GM13976 (cell line): ENCODE measurements around the gene RGS6.

Experiments
- DNase-seq: peaks from one replicate; pipeline ENCODE4 v3.0.0; 2012; ENCODE audit warnings: low spot score
- in situ Hi-C: fragments of 300-500 bp; cut with MboI; formaldehyde crosslinking; loops from one replicate; pipeline ENCODE4 v1.12.0; 2022; ENCODE audit warnings: low sequenced_read_pairs, mixed read lengths, inconsistent platforms; ENCODE audit not compliant: unreplicated experiment
- TF ChIP-seq, protein P1 (sequence below): IDR thresholded peaks from 2 replicates; pipeline ENCODE4 v1.5.1; 2012; ENCODE audit warnings: borderline replicate concordance, mild to moderate bottlenecking; ENCODE audit not compliant: insufficient read depth; ENCODE audit errors: extremely low read depth, missing control alignments, control extremely low read depth

RGS6 gene

DNA sequence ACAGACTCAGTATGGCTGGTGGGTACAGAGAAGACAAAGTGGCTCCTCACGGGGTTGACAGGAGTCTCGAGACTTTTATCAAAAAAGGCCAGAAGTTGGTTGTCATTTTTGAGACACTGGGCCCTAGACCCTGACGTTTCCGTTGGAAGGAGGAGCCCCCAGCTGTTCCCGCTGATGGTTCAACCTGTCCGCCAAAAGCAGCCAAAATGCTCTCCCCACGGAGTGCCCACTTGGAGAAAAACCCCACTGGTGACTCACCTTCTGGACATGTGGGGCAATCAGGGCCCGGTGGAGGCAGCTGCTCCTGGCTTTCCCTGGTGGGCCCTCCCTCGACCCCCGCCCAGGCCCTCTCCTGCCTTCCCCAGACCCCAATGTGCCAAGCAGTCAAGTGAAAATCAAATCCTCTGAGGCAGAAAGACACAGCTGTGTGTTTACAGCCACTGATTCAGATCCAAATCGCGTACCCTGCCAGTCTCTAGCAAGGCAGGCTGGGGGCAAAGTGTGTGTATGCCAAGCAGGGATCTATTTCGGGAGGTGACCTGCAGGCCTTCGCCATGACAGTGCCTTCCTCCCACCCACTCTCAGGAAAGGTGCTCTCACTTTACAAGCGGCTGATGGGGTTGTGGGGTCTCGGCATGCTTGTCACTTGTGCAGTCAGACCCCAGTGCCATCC, 614.3 kb downstream of the RGS6 start:
- TF ChIP-seq, protein P1, sequence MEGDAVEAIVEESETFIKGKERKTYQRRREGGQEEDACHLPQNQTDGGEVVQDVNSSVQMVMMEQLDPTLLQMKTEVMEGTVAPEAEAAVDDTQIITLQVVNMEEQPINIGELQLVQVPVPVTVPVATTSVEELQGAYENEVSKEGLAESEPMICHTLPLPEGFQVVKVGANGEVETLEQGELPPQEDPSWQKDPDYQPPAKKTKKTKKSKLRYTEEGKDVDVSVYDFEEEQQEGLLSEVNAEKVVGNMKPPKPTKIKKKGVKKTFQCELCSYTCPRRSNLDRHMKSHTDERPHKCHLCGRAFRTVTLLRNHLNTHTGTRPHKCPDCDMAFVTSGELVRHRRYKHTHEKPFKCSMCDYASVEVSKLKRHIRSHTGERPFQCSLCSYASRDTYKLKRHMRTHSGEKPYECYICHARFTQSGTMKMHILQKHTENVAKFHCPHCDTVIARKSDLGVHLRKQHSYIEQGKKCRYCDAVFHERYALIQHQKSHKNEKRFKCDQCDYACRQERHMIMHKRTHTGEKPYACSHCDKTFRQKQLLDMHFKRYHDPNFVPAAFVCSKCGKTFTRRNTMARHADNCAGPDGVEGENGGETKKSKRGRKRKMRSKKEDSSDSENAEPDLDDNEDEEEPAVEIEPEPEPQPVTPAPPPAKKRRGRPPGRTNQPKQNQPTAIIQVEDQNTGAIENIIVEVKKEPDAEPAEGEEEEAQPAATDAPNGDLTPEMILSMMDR = no peak
- in situ Hi-C loops = no loop called here
- DNase-seq = no peak

DNA sequence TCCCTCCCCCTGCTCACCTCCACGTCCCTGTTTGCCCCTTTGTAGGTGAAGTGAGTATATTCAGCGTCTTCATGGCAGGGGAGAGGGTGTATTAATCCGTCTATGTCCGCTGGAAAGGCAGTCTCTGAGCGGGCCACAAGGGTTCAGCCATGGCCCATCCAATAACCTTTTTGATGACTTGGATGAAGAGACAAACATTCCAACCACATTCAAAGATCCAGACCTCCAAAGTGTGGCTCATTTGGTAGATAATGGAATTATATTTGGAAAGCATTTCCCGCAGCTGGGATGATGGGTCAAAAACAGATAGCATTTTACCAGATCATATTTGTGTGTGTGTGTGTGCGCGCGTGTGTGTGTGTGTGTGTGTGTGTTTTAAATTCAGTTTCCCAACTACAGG, 615.8 kb downstream of the RGS6 start:
- in situ Hi-C loops = no loop called here
- no peak for DNase-seq

DNA sequence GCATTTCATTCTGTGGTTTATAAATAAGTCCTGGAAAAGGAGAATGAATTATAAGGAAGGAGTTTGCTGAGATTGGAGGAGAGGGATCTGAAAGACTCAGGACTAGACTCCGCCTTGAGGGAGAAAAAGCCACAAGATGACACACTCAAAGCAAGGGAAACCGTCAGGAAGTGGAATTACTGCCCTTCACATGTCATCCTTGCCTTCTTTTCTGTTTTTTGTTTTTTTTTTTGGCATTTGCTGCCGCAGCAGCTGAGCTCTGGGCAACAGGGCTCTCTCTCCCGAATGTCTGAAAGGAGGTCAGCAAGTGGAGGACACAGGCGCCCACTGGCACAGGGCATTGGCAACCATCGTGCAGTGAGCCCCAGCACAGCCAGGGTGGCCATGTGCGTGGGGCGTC, 616.8 kb downstream of the RGS6 start:
- no peak for DNase-seq
- in situ Hi-C loops = no loop called here
- TF ChIP-seq, protein P1 = no peak

More for the DNA sequence above, 615.8 kb downstream of the RGS6 start:
- TF ChIP-seq, protein P1 = no peak

DNA sequence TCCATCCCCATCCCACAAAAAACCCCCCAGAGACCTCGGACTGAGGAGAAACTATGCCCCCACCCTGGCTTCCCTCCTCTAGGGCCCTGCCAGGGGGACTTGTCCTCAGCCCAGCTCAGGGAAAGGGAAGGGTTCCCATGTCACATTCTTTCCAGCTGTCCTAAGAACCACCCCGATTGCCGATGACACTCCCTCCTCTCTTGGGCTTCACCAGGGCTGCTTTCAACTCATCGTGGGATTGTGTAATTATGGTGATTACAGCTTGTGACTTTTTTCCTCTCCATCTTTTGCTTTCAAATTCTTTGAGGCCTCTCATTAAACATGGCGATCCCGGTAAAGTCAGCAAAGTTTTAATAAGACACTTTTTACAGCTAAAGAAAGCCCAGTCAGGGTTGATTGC, 617.6 kb downstream of the RGS6 start:
- in situ Hi-C loops = no loop called here
- DNase-seq = no peak
- TF ChIP-seq, protein P1 = no peak

DNA sequence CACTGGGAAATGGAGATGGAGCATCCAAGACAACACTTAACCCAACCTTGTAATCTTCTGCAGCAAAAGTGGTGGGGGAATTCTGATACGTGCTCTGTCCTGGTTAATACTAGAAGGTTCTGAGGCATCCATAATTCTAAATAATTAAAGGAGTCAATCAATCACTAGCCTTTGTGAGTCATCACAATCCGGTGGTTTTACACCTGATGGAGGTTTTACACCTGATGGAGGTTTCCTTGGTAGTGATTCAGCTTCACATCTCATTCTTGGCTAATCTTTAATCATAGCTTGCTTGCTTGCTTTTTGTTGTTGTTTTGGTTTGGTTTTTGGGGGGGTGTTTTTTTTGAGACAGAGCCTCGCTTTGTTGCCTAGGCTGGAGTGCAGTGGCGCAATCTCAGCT, 618.3 kb downstream of the RGS6 start:
- DNase-seq = no peak
- TF ChIP-seq, protein P1 = no peak
- in situ Hi-C loops = no loop called here

DNA sequence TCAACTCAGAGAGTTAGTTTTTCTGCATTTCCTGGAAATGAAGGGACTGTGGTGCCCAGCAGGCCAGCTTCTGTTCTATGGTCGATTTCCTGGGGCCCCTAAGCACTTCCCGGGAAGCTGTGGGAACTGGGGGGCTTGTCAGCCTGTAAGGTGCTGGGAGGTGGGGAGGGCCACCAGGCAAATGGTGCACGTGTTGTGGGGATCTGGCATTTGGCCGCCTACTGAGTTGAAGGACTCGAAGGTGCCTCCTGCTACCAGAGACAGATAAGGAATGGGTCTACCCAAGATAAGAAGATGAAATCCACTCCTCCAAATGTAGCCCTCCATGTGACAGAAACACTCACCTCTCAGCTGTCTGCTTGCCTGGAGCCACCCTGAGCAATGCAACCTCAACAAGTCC, 620.0 kb downstream of the RGS6 start:
- TF ChIP-seq, protein P1 = no peak
- in situ Hi-C loops = no loop called here
- DNase-seq = no peak
